OCI-M1 (cell line): Measurements from ENCODE around the gene RAB12.

Source experiments
- DNase-seq: peaks from one replicate; lab custom pipeline; 2025; lab: John Stamatoyannopoulos, UW

The RAB12 gene

DNA sequence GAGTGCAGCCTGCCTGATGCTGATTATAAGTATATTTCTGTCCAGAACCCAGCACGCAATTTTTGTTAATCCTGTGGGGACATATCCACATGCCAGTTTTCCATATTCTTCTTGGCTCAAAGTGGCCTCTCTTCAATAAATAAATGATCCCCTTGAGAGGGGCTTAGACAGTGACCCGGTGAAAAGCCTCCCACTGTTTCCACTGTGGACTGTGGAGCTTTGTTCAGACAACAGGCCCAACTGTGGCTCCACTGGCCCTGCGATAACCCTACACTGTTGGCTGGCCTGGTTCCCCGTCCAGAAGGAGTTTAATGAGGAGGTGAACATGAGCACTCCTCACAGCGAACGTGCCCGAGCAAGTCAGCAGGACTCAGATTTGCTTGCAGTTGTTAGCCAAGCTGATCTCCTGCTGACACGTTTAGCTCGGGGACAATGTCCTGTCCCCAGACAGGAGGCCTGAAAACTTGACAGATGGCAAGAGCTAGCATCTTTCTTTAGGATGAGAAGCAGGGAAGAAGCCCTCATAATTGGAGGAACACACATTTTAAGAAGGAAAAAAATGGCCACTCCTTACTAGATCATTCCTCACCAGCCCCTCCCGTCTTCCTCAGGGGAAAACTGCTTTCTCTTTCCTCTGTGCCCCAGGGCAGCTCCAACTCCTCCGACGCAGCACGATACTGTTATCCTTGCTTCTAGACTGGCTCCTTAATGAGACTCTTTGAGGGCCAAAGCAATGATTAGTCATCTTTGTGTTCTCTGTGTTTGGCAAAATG is 76.1 kb downstream of the RAB12 start:
- no peak for DNase-seq

DNA sequence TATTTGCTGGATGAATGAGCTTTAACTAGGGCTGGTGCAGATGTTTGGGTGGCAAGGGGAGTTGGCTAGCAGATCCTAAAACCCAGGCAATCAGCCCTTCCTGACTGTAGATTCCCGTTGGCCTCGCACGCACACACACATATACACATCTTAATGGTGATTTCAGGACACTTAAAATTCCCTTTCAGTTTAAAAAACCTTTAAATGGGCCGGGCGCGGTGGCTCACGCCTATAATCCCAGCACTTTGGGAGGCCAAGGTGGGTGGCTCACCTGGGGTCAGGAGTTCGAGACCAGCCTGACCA is 76.6 kb downstream of the RAB12 start:
- no peak for DNase-seq

DNA sequence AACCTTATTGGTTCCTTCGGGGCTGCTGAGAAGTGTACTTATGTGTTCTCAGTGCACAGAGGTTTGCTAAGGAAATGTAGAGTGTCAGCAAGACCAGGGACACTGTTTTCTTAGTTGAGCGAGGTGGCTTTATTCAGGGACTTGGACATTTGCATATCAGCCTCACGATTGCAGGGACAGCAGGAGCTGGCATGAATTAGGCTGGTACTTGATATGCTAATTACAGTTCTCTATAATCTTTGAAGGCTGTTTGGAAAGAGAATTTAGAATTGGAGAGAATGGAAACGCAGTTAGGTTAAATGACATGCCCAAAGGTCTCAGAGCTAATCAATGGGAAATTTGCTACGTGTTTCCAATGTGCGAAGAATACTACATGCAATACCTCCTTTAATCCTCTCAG is 77.4 kb downstream of the RAB12 start:
- DNase-seq: no peak

DNA sequence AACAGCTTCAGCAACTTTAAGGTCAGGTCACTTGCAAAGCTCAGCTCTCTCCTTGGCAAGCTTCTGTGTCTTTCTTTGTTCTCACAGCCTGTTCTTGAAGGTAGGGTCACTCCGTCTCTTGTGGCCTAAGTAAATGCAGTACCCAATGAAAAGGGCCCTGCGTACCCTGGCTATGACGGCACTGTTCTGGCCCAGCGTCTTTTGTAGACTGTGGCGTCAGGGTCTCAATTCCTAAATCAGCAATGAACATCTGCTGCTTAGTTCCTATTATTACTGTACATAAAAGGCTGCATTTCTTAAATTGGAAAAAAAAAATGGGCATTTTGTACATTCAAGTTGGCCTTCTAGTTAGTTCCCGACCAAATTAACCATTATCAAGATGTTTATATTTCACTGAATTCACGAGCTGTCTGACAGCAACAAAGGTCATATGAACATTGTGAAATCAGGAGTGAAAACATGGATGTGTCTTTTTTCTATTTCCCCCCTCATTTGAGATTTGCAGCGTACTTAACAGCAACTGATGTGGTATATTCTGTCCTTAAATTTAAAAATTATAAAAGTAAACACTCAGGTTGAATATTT is 79.1 kb downstream of the RAB12 start:
- no peak for DNase-seq

DNA sequence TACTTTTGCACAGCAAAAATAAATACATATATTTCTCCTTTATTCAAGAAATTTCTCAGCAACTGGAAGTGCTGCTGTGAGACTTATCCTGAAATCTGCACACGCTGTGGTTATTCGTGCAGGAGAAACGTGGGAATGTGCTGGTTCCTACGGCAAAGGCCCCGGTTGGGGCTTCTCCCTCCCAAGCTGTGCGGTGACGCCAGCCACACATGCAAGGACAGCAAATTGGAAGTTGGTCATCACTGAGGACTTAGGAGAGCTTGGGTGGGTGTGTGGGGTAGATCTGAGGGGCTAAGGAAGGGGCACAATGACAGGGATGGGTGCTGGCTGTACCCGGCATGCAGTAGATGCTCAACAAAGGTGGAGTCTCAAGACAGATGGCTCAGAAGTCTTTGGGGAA is 79.6 kb downstream of the RAB12 start:
- DNase-seq: no peak
